Fibroblast of mammary gland (primary cell): ENCODE measurements around the gene CCT2.
"Not testable (repeated sequence)": the region's sequence is repeated elsewhere in the genome, so short reads cannot be mapped to it uniquely, and the experiment has no call there.

ENCODE experiments used
- DNase-seq: peaks from one replicate; pipeline ENCODE4 v3.0.0-alpha.2; 2010; ENCODE audit warnings: low read depth
- H3K4me3 ChIP-seq: 2 replicates; pipeline ENCODE4 v1.5.1; 2011; ENCODE audit warnings: low read depth, mild to moderate bottlenecking, low read length, moderate library complexity; ENCODE audit not compliant: control insufficient read depth
- TF ChIP-seq, protein P1 (sequence below): conservative IDR thresholded peaks from 2 replicates; pipeline ENCODE4 v1.5.1; 2011; ENCODE audit warnings: low read depth, low read length, inconsistent platforms; ENCODE audit not compliant: control insufficient read depth, insufficient read depth

CCT2 gene

GRCh38 chr12:69601962-69602685 is 16.9 kb downstream of the CCT2 start:
- no peak overlapping the region for H3K4me3 ChIP-seq
- DNase-seq: no peak
- TF ChIP-seq, protein P1, sequence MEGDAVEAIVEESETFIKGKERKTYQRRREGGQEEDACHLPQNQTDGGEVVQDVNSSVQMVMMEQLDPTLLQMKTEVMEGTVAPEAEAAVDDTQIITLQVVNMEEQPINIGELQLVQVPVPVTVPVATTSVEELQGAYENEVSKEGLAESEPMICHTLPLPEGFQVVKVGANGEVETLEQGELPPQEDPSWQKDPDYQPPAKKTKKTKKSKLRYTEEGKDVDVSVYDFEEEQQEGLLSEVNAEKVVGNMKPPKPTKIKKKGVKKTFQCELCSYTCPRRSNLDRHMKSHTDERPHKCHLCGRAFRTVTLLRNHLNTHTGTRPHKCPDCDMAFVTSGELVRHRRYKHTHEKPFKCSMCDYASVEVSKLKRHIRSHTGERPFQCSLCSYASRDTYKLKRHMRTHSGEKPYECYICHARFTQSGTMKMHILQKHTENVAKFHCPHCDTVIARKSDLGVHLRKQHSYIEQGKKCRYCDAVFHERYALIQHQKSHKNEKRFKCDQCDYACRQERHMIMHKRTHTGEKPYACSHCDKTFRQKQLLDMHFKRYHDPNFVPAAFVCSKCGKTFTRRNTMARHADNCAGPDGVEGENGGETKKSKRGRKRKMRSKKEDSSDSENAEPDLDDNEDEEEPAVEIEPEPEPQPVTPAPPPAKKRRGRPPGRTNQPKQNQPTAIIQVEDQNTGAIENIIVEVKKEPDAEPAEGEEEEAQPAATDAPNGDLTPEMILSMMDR: no peak

GRCh38 chr12:69602954-69603353 is 17.7 kb downstream of the CCT2 start:
- H3K4me3 ChIP-seq: no peak overlapping the region
- no peak for DNase-seq
- TF ChIP-seq, protein P1: no peak

DNA sequence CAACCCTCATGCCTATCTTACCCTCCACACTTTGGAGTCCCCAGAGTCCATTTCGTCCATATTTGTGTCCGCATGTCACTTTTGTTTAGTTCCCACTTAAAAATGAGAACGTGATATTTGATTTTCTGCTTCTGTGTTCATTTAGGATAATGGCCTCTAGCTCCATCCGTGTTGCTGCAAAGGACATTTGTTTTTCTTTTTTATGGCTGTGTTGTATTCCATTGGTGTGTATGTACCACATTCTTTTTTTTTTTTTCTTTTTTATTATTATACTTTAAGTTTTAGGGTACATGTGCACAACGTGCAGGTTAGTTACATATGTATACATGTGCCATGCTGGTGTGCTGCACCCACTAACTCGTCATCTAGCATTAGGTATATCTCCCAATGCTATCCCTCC is 18.3 kb downstream of the CCT2 start:
- not testable (repeated sequence) for H3K4me3 ChIP-seq, DNase-seq

- not testable (repeated sequence) for DNase-seq
Measured at GRCh38 chr12:69604275-69604674, 19.0 kb downstream of the CCT2 start.

DNA sequence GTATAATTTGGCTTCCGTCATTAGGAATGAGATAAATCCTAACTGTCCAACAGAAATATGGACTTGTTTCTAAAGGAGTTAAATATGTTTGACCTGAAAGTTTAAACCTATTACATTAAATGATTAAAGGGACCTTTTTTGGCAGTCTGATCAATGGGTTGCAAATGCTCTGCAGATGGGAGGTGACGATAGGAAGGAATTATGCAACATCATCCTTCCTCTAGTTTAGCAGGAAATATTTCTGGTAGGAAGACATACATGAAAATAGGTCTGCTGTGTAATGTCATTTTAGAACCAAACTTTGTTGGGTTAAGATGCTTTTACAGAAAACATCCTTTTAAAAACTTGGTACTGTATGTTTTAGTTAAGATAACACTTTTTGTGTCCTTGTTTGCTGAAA is 22.9 kb downstream of the CCT2 start:
- TF ChIP-seq, protein P1: no peak
- H3K4me3 ChIP-seq: no peak overlapping the region
- DNase-seq: peak; percentile 28

More at GRCh38 chr12:69604275-69604674, 19.0 kb downstream of the CCT2 start:
- not testable (repeated sequence) for H3K4me3 ChIP-seq

- TF ChIP-seq, protein P1: no peak
- no peak for DNase-seq
Measured at GRCh38 chr12:69610126-69610525, 24.9 kb downstream of the CCT2 start.

GRCh38 chr12:69610729-69611128 is 25.5 kb downstream of the CCT2 start, which contains the start of gene LRRC10:
LRRC10 (minus strand) TSS chr12:69610907; CDS start chr12:69610838, 69 bp downstream.
- DNase-seq: no peak
- TF ChIP-seq, protein P1: no peak

More at GRCh38 chr12:69610126-69610525, 24.9 kb downstream of the CCT2 start:
- no peak overlapping the region for H3K4me3 ChIP-seq

DNA sequence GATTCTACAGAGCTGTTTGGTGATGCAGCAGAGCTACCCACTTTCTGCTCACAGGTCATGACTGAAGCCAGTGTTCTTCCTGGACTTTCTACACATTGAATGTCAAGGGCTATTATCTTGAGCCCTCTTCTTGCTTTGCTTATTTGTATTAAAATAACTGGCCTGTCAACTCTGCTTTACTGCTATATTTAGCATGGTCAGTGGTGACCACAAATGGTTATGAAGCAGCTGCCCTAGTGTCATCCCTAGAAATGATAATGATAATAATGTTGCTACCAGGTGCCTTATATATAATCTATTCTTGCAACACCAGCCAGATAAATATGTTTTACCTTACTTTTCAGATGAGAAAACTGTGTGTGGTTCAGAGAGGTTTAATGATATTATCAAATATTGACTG is 28.1 kb downstream of the CCT2 start:
- DNase-seq: no peak
- no peak overlapping the region for H3K4me3 ChIP-seq
- TF ChIP-seq, protein P1: no peak

More at GRCh38 chr12:69610729-69611128, 25.5 kb downstream of the CCT2 start, which contains the start of gene LRRC10:
- no peak within 1 kb of the TSS for H3K4me3 ChIP-seq
